Hepatocyte (in vitro differentiated cells): Measurements from ENCODE around the gene SERINC2. TPM values are rescaled to one million over a fixed set of nuclear protein-coding genes. Genes with fewer than 3 reads are reported as not detected.

Experiments used
- DNase-seq: peaks from one replicate; pipeline ENCODE4 v3.0.0-alpha.2; 2016; ENCODE audit warnings: low spot score
- H2AFZ ChIP-seq: fragments of 200-600 bp; sonication (generic); 2 replicates; pipeline ENCODE4 v1.6.0; 2016; ENCODE audit warnings: antibody characterized with exemption, mild to moderate bottlenecking
- H3K27ac ChIP-seq: fragments of 200-600 bp; sonication (generic); 2 replicates; pipeline ENCODE4 v1.5.1; 2016; ENCODE audit warnings: mild to moderate bottlenecking
- H3K27me3 ChIP-seq: fragments of 200-600 bp; sonication (generic); 2 replicates; pipeline ENCODE4 v1.6.1; 2016
- H3K36me3 ChIP-seq: fragments of 200-600 bp; sonication (generic); replicated peaks from 2 replicates; pipeline ENCODE4 v1.5.1; 2016; ENCODE audit warnings: low read depth; ENCODE audit not compliant: insufficient read depth
- H3K4me1 ChIP-seq: fragments of 200-600 bp; sonication (generic); 2 replicates; pipeline ENCODE4 v1.5.1; 2016; ENCODE audit warnings: mild to moderate bottlenecking, moderate library complexity; ENCODE audit not compliant: insufficient read depth
- H3K4me2 ChIP-seq: fragments of 200-600 bp; sonication (generic); 2 replicates; pipeline ENCODE4 v1.6.0; 2016
- H3K4me3 ChIP-seq: fragments of 200-600 bp; sonication (generic); 2 replicates; pipeline ENCODE4 v1.5.1; 2016; ENCODE audit warnings: mild to moderate bottlenecking
- H3K79me2 ChIP-seq: fragments of 200-600 bp; sonication (generic); 2 replicates; pipeline ENCODE4 v1.6.0; 2017; ENCODE audit warnings: mild to moderate bottlenecking
- H3K9me2 ChIP-seq: fragments of 200-600 bp; sonication (generic); replicated peaks from 2 replicates; pipeline ENCODE4 v1.6.0; 2017; ENCODE audit warnings: mild to moderate bottlenecking; ENCODE audit not compliant: insufficient read depth
- H3K9me3 ChIP-seq: fragments of 200-600 bp; sonication (generic); 2 replicates; pipeline ENCODE4 v1.5.1; 2016; ENCODE audit warnings: low read depth, mild to moderate bottlenecking
- H4K20me1 ChIP-seq: fragments of 200-600 bp; sonication (generic); 2 replicates; pipeline ENCODE4 v1.6.0; 2016; ENCODE audit warnings: mild to moderate bottlenecking; ENCODE audit not compliant: insufficient read depth, poor library complexity, severe bottlenecking
- CTCF ChIP-seq: fragments of 200-600 bp; sonication (generic); IDR thresholded peaks from 2 replicates; pipeline ENCODE4 v1.5.1; 2016; ENCODE audit warnings: antibody characterized with exemption, mild to moderate bottlenecking; ENCODE audit not compliant: poor library complexity
- EZH2 ChIP-seq: fragments of 200-600 bp; sonication (generic); IDR thresholded peaks from 2 replicates; pipeline ENCODE4 v1.6.1; 2016; ENCODE audit warnings: antibody characterized with exemption, mild to moderate bottlenecking, borderline replicate concordance
- EZH2phosphoT487 ChIP-seq: fragments of 200-600 bp; sonication (generic); IDR thresholded peaks from one replicate; pipeline ENCODE4 v1.6.1; 2018; ENCODE audit warnings: antibody characterized with exemption, mild to moderate bottlenecking, low read depth, moderate library complexity; ENCODE audit not compliant: unreplicated experiment, severe bottlenecking
- WGBS: methylation state at CpG from one replicate; pipeline ENCODE4 v1.1.6; 2016; ENCODE audit warnings: low lambda C conversion rate; ENCODE audit errors: missing lambda C conversion rate; 5-methylcytosine and 5-hydroxymethylcytosine counted together
- polyA plus RNA-seq: library from polyadenylated mRNA; unstranded; fragments of >200 nt; fragmentation: Nextera tagmentation; extraction: Ambion mirVana; gene quantifications from 2 replicates; pipeline ENCODE4 v1.2.1, GENCODE V29; 2016
- total RNA-seq: library from RNA; depleted of rRNA; stranded (reverse); fragments of >200 nt; gene quantifications from 2 replicates; pipeline ENCODE4 v1.2.3, GENCODE V29; 2014

SERINC2 gene
- total and polyA plus RNA-seq, 2 experiments from 2014 or later = 53.6 to 164 TPM

DNA sequence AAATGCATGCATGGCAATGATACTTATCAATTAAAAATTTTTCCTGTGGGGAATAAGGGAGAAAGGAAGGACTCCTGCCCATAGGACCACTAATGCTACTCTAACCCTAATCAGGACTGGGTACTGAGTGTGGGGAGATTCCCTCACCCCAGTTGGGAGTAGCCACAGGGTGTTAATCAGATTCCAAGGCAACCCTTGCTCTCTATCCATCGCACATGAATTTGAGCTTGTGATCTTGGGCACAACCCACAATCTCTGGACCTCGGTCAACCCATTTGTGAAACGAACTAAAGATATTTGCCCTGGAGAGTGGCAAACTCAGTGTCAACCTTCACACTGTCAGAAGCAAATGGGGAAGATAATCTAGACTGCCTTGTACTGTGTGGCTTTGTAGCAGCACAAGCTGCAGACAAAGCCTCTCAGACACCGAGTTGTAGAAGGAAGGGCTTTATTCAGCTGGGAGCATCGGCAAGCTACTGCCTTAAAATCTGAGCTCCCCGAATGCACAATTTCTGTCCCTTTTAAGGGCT is 69.5 kb downstream of the SERINC2 start:
- Histone ChIP-seq H3K27me3 (no peaks in the 10 kb centered on the region), H3K27ac (peak overlapping the region; percentile 60), H3K9me2 (no peaks in the 10 kb centered on the region), H3K79me2 (no peaks in the 10 kb centered on the region), H3K36me3 (no peaks in the 10 kb centered on the region), H2AFZ (no peak overlapping the region), H3K4me3 (no peak overlapping the region), H3K9me3 (no peaks in the 10 kb centered on the region), H4K20me1 (no peaks in the 10 kb centered on the region), H3K4me2 (no peak overlapping the region), H3K4me1 (peaks cover 8% of the 10 kb centered on the region)
- 98% methylated on average over 6 of the region's 6 CpGs for WGBS
- TF ChIP-seq EZH2 = no peak
- no peak for TF ChIP-seq CTCF
- TF ChIP-seq EZH2phosphoT487 = no peak
- DNase-seq = no peak

GRCh38 chr1:31483012-31483946 is 70.3 kb downstream of the SERINC2 start:
- no peaks in the 10 kb centered on the region for H4K20me1 ChIP-seq
- H3K79me2 ChIP-seq = no peaks in the 10 kb centered on the region
- TF ChIP-seq EZH2 = no peak
- TF ChIP-seq EZH2phosphoT487 = no peak
- TF ChIP-seq CTCF = no peak
- H3K4me1 ChIP-seq = peaks cover 8% of the 10 kb centered on the region
- no peaks in the 10 kb centered on the region for H3K36me3 ChIP-seq
- no peak overlapping the region for H3K4me2 ChIP-seq
- DNase-seq = peak; percentile 68
- no peaks in the 10 kb centered on the region for H3K9me3 ChIP-seq
- 83% methylated on average over 13 of the region's 13 CpGs for WGBS
- no peaks in the 10 kb centered on the region for H3K9me2 ChIP-seq
- no peaks in the 10 kb centered on the region for H3K27me3 ChIP-seq
- H2AFZ ChIP-seq = no peak overlapping the region
- peak overlapping the region; percentile 60 for H3K27ac ChIP-seq
- H3K4me3 ChIP-seq = no peak overlapping the region

Other genes starting within 250 kb of the SERINC2 start
- gene NKAIN1, start 173.3 kb upstream of the SERINC2 start, total RNA-seq = 1.2 and 2.2 TPM in 2 replicates
- 0.88 and 1.8 TPM in 2 replicates for gene NKAIN1, start 173.3 kb upstream of the SERINC2 start, polyA plus RNA-seq
- 53.7 and 59.1 TPM in 2 replicates for gene SNRNP40, start 116.4 kb upstream of the SERINC2 start, total RNA-seq
- gene SNRNP40, start 116.4 kb upstream of the SERINC2 start, polyA plus RNA-seq = 46.9 and 48.4 TPM in 2 replicates
- gene ZCCHC17, start 116.2 kb upstream of the SERINC2 start, total RNA-seq = 25.9 and 26.2 TPM in 2 replicates
- gene ZCCHC17, start 116.2 kb upstream of the SERINC2 start, polyA plus RNA-seq = 38.2 and 44.3 TPM in 2 replicates
- gene FABP3, start 40.1 kb upstream of the SERINC2 start, total RNA-seq = 23.9 and 39.1 TPM in 2 replicates
- gene FABP3, start 40.1 kb upstream of the SERINC2 start, polyA plus RNA-seq = 50.1 and 65.5 TPM in 2 replicates
- gene TINAGL1, start 163.3 kb downstream of the SERINC2 start, total RNA-seq = 46.2 and 58.3 TPM in 2 replicates
- gene TINAGL1, start 163.3 kb downstream of the SERINC2 start, polyA plus RNA-seq = 64.4 and 69.4 TPM in 2 replicates
- 0.28 TPM in 1 of 2 replicates, not detected in the other for gene HCRTR1, start 204.5 kb downstream of the SERINC2 start, total RNA-seq
- 0.68 TPM in 1 of 2 replicates, not detected in the other for gene HCRTR1, start 204.5 kb downstream of the SERINC2 start, polyA plus RNA-seq
- 70.7 and 85.9 TPM in 2 replicates for gene PEF1, start 231.7 kb downstream of the SERINC2 start, total RNA-seq
- 85.5 and 89.0 TPM in 2 replicates for gene PEF1, start 231.7 kb downstream of the SERINC2 start, polyA plus RNA-seq